Lower leg skin (tissue), 4 donors: ENCODE measurements around the gene HMSD. TPM values are rescaled to one million over a fixed set of nuclear protein-coding genes. Genes with fewer than 3 reads are reported as not detected.
A peak's percentile ranks its signal among the peaks of the same experiment; 100 is the strongest.

Experiments used
- DNase-seq, 2 donors: peaks; one replicate each; pipeline ENCODE4 v3.0.0-alpha.2; 2019; ENCODE audit warnings: low spot score in 2 of 2
- H3K4me3 ChIP-seq: fragments of 200-600 bp; sonication (generic); 2 replicates; pipeline ENCODE4 v1.5.1; 2017; ENCODE audit warnings: mild to moderate bottlenecking, low read depth; ENCODE audit not compliant: poor library complexity, severe bottlenecking
- CTCF ChIP-seq, 3 donors: fragments of 450-650 bp; IDR thresholded peaks; one replicate each; pipeline ENCODE4 v1.5.1; 2016; ENCODE audit warnings: antibody characterized with exemption in 3 of 3, mild to moderate bottlenecking in 3 of 3, moderate library complexity in 2 of 3
- POLR2A ChIP-seq, 2 donors: fragments of 450-650 bp; IDR thresholded peaks; one replicate each; pipeline ENCODE4 v1.6.1; 2016 to 2017; ENCODE audit warnings: antibody characterized with exemption in 2 of 2, mild to moderate bottlenecking in 1 of 2, moderate library complexity in 1 of 2
- WGBS, 2 donors: methylation state at CpG; one replicate each; pipeline ENCODE4 v1.1.5; 2018; 5-methylcytosine and 5-hydroxymethylcytosine counted together
- intact Hi-C: fragments of 100-400 bp; cut with DNase I; formaldehyde crosslinking; loops from one replicate; pipeline ENCODE4 v1.15.0; 2023; ENCODE audit warnings: low total_unique reads
- total RNA-seq, 4 donors: library from RNA; depleted of rRNA; stranded (reverse); fragments of >200 nt; gene quantifications; one replicate each; pipeline ENCODE4 v1.1.0, GENCODE V29; 2016

HMSD gene
- total RNA-seq, 4 donors from 2014 or later, result 0.65 TPM; not detected in 3

- intact Hi-C loops, result no loop called here
- TF ChIP-seq POLR2A (IDR thresholded peaks at IDR 0.05) (no peak), CTCF (IDR thresholded peaks at IDR 0.05) (no peak)
- no peak for DNase-seq
- no peak overlapping the region for H3K4me3 ChIP-seq
- 69 to 79% methylated on average over 3 of the region's 3 CpGs for WGBS, 2 donors
Observed at GRCh38 chr18:63975628-63976027, 26.5 kb downstream of the HMSD start.

DNA sequence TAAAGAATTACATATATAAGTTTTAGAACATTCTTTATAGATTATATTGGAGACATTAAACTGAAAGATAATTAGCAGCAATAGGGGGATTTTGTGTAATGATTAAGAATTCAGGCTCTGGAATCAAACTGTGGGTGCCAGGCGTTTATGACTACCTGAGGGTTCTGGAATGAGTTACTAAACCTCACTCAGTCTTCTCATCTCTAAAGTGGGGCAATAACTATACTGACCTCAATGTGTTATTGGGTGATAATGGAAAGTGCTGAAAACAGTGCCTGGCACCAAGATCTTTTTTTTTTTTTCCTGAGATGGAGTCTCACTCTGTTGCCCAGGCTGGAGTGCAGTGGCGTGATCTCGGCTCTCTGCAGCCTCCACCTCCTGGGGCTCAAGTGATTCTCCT is 27.9 kb downstream of the HMSD start:
- H3K4me3 ChIP-seq, result no peak overlapping the region
- 92 to 96% methylated on average over 3 of the region's 3 CpGs for WGBS, 2 donors
- no peak for DNase-seq
- TF ChIP-seq POLR2A (IDR thresholded peaks at IDR 0.05), result no peak
- TF ChIP-seq CTCF (IDR thresholded peaks at IDR 0.05), result no peak
- intact Hi-C loops, result no loop called here

GRCh38 chr18:63979409-63979920 is 30.4 kb downstream of the HMSD start:
- 13 to 14% methylated on average over 6 of the region's 6 CpGs for WGBS, 2 donors
- intact Hi-C loops, result no loop called here
- TF ChIP-seq CTCF (IDR thresholded peaks at IDR 0.05) (no peak), POLR2A (IDR thresholded peaks at IDR 0.05) (no peak)
- peak in 1 of 2 donors; percentile 65 for DNase-seq
- no peak overlapping the region for H3K4me3 ChIP-seq

- WGBS, 2 donors, result 51 to 54% methylated on average over 7 of the region's 7 CpGs
Observed at GRCh38 chr18:63980027-63980426, 30.9 kb downstream of the HMSD start.

DNA sequence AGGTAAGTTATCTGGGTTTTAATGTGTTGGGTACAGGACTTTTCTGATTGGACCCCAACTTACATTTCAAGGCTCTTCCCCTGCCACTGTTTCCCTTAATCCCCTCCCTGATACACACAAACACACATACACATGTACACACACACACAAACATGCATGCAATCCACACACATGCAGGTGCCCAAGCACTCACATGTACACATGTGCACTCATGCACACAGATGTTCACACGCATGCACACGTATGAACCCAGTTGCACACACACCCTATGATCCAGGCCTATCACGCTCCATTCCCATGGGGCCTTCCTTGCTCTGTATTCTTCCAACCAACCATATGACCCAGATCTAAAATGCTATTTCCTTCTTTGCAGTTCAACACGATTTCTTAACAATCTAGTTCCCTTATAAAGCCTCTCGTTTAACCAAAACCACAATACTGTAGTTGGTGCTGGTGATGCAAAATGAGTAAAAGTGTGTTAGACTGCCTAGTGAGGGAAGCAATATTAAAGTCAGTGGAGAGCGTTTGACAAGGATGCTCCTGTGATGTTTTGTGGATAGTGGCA is 31.9 kb downstream of the HMSD start:
- 77 to 86% methylated on average over 6 of the region's 6 CpGs for WGBS, 2 donors
- H3K4me3 ChIP-seq, result no peak overlapping the region
- no peak for DNase-seq
- TF ChIP-seq CTCF (IDR thresholded peaks at IDR 0.05), result no peak
- TF ChIP-seq POLR2A (IDR thresholded peaks at IDR 0.05), result no peak
- intact Hi-C loops, result no loop called here

More at GRCh38 chr18:63980027-63980426, 30.9 kb downstream of the HMSD start:
- intact Hi-C loops, result no loop called here
- no peak overlapping the region for H3K4me3 ChIP-seq
- no peak for DNase-seq
- TF ChIP-seq CTCF (IDR thresholded peaks at IDR 0.05) (no peak), POLR2A (IDR thresholded peaks at IDR 0.05) (no peak)

GRCh38 chr18:63981719-63982118 is 32.6 kb downstream of the HMSD start:
- intact Hi-C loops, result no loop called here
- 49 to 58% methylated on average over 2 of the region's 2 CpGs for WGBS, 2 donors
- no peak for DNase-seq
- H3K4me3 ChIP-seq, result no peak overlapping the region
- no peak for TF ChIP-seq CTCF (IDR thresholded peaks at IDR 0.05)
- TF ChIP-seq POLR2A (IDR thresholded peaks at IDR 0.05), result no peak
